GM21576 (cell line): ENCODE data around the gene DTYMK.
"Not testable (repeated sequence)": the region's sequence is repeated elsewhere in the genome, so short reads cannot be mapped to it uniquely, and the experiment has no call there.

ENCODE experiments used
- ATAC-seq: cut with Tn5 transposase; IDR thresholded peaks from one replicate; pipeline ENCODE4 v1.9.1; 2021; ENCODE audit warnings: mild to moderate bottlenecking, moderate library complexity; ENCODE audit not compliant: unreplicated experiment

DTYMK gene, protein sequence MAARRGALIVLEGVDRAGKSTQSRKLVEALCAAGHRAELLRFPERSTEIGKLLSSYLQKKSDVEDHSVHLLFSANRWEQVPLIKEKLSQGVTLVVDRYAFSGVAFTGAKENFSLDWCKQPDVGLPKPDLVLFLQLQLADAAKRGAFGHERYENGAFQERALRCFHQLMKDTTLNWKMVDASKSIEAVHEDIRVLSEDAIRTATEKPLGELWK

DNA sequence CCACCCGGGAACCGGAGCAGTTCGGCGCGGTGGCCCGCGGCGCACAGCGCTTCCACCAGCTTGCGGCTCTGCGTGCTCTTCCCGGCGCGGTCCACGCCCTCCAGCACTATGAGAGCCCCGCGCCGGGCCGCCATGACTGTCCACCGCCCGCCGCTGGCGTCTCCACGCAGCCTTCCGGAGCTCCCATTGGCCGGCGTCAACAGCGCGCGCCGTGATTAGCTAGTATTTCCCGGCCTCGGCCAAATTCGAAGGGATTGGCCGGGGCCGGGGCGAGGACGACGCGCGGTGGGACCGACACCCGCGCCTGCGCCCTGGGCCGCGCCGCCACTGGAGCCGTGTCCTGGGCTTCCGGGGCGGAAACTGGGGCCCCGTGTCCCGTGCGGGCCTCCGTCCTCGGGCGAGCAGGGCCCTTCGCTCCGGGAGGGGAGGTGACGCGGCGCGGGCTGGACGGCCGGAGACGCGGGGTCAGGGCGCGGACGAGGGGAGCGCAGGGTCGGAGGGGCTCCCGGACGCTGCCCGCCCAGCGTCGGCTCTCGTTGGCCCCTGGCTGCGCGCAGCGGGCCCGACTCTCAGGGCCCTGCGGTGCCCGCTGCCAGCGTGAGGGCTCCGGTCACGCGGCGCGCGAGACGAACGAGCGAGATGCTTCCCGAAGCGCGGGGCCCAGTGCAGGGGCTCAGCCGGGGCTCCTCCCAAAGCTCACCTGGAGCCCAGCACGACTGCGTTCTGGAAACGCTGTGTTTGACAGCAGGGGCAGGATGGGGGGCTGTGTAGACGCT lies at the start of gene DTYMK:
Gene DTYMK, minus strand, starts transcription at position 166 of the 776 bp plus-strand sequence. Its CDS starts 32 bp downstream, at position 134.
- peak; percentile 92 for ATAC-seq

DNA sequence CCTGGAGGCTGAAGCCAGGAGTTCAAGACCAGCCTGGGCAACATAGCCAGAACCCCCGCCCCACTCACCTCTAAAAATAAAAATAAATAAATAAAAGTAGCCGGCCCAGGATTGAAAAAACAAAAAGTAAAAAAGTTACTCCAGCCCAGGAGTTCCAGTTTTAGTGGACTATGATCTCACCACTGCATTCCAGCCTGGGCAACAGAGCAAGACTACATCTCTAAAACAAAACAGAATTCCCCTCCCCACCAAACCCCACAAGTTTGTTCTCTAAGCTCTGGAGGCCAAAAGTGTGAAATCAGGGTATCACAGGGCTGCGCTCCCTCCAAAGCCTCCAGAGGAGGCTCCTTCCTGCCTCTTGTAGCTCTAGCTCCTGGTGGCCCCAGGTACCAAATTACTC lies 49.5 kb upstream of the DTYMK start:
- ATAC-seq = no peak

DNA sequence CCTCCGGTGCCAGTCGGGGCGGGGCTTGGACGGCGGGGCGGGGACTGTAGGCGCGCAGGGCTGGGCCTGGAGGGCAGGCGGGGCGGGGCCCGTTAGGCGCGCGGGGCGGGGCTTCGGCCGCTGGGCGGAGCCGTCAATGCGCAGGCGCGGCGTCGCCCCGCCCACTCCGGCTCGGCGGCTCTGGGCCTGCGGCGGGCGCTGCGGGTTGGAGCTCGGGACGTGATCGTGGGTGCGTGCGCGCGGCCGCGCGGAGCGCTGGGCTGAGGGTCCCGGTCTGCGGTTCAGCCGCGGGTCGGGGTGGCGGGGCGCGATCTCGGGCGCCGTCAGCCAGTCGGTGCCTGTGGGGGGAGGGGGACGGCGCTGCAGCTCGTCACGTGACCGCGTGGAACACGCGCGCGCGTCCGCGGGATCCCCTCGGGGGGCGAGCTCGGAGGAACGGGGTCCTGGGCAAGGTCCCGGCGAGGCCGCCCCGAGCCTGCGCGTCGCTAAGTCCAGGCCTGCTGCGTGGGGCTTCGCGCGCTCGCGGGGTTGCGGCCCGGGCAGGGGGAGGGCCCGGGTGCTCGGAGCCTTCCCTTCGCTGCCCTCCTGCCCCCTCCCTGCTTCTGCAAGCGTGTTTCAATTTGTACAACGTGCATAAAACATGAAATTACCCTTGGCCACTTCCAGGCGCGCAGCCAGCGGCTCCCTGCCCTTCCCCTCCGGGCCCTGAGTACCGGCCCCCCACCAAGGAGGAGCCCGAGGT lies 48.0 kb upstream of the DTYMK start, which contains the start of gene D2HGDH:
Gene D2HGDH, plus strand, starts transcription at position 164 of the 742 bp plus-strand sequence. CDS start 595 bp downstream, outside the sequence.
- peak; percentile 76 for ATAC-seq

DNA sequence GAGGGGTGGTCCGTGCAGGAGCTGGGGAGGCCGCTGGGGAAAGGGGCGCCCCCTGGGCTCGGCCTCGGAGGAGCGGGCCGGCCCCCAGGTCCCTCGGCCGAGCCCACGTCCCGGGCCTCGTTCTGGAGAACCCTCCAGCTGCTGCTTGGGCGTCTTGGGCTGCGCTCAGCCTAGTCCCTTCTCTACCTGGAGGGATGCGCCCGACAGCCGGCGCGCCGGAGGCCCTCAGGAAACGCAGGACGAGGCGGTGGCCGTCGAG lies 47.5 kb upstream of the DTYMK start:
- peak; percentile 18 for ATAC-seq

DNA sequence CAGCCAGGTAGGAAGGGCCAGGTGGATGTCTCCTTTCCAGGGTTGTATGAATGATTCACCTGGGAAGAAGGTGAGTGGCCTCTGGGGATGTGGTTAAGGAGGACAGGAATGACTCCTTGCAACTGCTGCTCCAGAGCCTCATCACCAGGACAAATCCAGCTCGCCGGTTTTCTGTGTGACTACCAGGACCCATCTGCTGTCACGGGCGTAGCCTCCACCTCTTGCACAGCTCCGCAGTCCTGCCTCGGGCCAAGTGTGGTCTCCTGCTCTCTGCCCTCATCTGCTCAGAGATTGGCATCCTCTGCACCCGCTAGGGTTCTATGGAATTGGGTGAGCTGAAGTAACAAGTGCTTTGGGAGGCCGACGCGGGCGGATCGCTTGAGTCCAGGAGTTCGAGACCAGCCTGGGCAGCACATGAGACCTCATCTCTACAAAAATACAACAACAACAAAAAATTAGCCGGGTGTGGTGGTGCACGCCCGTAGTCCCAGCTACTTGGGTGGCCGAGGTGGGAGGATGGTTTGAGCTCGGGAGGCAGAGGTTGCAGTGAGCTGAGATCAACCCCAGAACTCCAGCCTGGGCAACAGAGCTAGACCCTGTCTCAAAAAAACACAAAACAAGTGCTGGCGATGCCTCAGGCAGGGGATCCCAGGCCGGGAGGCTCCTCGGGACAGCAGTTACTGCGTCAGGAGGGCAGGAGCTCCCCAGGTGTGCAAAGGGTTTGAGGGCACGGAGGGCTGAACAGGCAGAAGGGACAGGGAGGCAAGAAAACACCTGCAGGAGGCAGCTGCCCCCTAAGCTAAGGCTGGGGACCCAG lies 47.0 kb upstream of the DTYMK start:
- ATAC-seq = no peak

DNA sequence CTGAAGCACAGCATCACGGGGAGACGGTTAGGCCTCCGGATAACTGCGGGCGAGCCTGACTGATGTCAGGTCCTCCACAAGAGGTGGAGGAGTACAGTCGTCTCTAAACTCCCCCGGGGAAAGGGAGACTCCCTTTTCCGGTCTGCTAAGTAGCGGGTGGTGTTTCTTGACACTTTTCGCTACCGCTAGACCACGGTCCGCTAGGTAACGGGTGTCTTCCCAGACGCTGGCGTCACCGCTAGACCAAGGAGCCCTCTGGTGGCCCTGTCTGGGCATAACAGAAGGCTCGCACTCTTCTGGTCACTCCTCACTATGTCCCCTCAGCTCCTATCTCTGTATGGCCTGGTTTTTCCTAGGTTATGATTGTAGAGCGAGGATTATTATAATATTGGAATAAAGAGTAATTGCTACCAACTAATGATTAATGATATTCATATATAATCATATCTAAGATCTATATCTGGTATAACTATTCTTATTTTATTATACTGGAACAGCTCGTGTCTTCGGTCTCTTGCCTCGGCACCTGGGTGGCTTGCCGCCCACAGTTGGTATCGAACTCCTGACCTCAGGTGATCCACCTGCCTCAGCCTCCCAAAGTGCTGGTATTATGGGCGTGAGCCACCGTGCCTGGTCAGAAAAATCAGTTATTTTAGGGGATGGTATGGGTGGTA lies 46.0 kb upstream of the DTYMK start:
- ATAC-seq = not testable (repeated sequence)

DNA sequence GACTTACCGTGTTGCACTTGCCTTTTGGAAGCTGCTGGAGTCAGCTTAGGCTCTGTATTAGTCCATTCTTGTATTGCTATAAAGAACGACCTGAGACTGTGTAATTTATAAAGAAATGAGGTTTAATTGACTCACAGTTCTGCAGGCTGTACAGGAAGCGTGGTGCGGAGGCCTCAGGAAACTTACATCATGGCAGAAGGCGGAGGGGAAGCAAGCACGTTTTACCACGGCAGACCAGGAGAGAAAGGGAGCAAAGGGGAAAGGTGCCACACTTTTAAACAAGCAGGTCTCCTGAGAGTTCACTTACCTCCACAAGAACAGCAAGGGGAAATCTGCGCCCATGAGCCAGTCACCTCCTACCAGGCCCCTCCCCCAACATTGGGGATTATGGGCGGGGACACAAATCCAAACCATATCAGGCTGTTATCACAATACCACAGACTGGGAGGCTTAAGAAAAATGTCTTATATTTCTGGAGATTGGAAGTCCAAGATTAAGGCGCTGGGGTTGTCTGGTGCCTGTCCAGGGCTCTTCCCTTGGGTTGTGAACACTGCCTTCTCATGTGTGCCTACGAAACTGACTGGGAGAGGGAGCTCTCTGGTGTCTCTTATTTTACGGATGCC lies 44.2 kb upstream of the DTYMK start:
- no peak for ATAC-seq

DNA sequence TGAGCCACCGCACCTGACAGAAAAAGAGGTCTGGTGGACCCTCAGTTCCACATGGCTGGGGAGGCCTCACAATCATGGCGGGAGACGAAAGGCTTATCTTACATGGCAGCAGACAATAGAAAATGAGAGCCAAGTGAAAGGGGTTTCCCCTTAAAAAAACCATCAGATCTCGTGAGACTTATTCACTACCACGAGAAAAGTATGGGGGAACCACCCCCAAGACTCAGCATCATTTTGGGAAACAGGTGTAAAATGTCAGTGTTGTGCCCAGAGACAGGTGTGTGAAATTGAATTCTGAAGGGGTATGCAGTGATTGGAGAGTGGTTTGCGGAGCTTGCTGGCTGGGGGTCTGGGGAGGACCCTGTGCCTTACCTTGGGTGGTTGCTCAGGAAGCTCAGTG lies 43.3 kb upstream of the DTYMK start:
- ATAC-seq = no peak

DNA sequence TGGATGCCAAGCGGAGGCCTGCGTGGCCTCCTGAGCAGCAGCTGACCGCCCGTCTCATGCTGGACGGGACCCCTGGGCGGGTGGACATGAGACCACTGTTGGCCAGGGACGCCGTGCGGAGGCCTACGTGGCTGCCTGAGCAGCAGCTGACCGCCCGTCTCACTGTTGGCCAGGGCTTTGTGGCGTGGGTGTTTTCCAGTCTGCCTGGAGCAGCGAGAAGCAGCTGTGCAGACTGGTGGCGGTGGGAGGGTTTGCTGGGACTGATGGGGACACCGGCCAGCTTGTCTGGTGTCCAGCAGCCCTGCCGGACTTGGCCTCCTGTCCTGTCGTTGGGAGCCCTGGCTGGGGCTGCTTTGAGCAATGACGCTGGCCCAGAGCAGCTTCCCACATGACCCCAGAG lies 42.0 kb upstream of the DTYMK start:
- ATAC-seq = no peak

DNA sequence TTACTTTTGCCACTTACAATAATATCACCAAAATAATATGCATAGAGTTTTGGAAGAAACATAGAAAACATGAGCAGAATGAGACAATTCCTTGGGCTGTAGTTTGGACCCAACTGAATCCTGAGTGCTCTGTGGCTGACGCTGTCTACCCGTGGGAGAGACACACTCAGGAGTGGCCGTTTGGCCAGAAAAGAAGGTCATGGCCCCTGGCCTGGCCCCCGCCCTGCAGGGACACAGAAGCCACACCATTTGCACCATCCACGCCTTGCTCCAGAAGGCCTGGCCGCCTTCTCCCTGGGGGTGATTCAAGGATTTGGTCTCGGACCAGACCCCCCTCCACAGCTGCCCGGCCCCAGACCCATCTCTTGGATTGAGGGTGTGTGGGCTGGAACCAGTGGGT lies 41.4 kb upstream of the DTYMK start:
- ATAC-seq = no peak

DNA sequence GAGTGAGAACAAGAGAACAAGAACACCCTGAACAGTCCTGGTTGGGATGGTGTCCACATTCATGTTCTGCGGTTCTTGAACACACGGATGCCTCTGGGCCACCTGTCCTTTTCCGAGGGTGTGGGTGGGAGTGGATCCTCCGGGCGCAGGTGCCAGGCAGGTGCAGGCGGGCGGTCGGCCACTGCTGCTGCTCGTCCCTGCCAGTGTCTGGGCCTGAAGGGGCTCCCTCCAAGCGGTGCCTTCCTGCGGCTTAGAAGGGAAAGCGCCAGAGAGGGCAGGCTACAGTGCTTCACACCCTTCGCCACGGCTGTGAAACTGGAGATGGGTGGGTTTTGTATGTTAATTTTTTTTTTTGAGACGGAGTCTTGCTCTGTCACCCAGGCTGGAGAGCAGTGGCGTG lies 39.8 kb upstream of the DTYMK start:
- no peak for ATAC-seq

DNA sequence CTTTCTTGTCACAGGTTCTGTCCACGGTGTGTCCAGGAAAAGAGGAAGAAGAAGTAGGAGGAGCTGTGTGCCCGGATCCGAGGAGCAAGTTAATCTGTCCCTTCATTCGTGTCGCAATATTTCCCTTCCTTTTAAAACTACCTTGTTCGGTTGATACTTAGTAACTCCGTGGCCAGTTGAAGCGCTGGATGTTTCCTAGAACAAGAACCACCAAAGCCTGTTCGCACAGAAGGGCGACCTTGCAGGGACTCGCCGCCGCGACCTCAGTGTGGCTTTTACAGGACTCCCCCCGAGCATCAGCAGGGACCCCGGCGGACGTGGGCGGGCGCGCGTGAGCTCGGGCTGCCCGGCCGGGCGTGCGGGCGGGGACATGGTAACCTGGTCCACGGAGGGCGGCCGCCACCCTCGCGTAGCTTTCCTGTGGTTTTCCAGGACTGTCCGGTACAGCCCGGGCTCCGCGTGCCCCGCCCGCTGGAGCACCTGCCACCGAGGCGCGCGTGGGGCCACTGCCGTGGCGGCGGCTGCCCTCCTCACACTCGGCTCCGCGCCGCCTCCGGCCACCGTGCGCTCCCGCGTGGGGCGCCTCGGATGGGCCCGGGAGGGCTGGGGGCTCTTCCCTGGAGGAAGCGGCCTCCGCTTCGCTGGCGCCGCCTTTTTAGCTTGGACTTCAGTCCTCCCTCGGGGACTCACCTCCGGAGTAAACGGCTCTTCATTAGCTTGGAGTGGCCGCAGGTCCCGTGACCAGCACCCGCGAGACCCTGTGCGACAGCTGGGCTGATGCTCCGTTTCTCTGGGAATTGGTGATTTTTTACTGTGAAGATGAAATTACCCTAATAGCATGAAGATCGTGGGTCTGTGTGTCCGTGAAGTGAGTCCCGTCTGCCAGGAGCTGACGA lies 38.6 kb upstream of the DTYMK start:
- no peak for ATAC-seq

DNA sequence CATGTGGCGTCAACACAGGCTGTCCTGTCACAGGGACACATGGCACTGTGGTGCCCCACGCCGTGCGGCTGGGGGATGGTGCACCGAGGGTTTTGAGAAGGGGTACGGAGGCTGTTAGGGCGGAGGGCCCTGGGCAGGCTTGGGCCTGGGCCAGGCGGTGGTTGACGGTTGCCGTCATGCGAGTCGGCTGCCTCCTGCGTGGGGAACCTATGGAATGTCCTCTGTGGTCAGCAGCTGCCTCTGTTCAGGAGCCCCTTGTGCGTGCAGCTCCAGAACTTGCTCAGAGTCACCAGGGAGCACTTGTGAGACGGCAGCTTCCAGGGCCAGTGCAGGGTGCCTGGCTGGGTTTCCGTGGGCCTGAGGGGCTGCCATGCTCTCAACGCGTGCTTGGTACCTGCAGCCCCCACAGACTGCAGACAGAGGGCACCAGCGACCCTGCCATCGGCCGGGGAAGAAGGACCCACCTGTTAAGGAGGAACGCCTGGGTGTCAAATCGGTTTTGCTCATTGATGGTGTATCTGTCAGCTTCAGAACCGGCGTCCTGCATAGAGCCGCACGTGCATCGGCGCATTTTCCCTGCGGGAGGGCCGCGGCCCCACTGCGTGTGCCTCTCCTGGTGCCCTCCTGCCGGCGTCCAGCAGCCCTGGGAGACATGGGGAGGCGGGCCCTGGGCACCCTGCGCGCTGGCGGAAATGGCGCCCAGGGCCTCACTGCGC lies 37.8 kb upstream of the DTYMK start:
- no peak for ATAC-seq

DNA sequence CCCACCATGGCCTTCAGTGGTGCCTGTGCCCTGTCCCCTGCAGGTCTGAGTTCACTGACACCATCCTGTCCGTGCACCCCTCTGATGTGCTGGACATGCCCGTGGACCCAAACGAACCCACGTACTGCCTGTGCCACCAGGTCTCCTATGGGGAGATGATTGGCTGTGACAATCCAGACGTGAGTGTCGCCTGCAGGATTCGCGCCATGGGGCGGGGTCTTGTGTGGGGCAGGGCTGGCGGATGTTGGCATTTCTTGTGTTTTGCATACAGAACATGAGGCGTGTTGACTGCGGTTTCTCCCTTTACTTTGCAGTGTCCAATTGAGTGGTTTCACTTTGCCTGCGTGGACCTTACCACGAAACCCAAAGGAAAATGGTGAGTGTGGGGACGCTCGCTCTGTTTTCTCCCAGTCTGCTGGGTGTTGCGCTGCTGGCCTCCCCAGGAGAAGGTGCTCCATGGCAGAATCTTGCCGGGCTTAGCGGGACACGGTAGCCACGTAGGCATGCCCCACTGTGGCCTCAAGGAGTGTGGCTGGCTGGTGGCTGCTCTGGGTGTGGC lies 36.4 kb upstream of the DTYMK start:
- ATAC-seq = no peak

DNA sequence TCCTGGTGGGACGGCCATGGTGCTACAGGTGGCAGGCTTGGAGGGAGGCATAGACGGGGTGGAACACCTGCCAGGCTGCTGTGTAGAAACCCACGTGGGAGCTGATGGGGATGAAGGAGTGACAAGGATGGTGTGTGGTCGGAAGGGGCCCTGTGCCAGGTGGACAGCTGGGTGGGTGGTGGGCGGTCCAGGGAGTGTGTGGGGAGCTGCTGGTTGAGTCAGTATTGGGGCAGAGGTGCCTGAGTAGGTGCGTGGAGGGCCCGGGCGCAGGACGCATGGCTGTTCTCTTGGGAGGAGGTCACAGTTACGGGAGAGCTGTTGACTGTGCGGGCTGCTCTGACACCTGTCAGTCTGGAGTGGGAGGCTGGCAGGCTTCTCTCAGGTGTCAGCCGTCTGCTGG lies 35.2 kb upstream of the DTYMK start:
- no peak for ATAC-seq

DNA sequence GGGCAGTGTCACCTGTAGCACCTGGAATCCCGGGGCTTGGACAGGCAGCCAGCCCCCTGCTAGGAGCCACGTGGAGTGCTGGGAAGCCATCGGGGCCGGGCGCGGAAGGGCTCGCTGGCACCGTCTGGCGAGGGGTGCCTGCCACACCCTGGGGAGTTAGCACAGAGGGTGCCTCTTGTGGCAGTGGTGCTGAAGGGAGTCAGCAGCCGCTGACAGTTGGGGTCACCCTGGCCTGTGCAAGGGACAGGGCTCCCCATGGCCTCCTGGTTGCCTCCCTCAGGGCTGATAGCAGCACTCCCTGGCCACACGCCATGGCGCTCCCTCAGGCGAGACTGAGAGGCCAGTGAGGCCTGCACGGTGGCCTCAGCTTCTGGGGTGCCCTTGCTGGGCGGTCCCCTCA lies 33.9 kb upstream of the DTYMK start:
- ATAC-seq = no peak

DNA sequence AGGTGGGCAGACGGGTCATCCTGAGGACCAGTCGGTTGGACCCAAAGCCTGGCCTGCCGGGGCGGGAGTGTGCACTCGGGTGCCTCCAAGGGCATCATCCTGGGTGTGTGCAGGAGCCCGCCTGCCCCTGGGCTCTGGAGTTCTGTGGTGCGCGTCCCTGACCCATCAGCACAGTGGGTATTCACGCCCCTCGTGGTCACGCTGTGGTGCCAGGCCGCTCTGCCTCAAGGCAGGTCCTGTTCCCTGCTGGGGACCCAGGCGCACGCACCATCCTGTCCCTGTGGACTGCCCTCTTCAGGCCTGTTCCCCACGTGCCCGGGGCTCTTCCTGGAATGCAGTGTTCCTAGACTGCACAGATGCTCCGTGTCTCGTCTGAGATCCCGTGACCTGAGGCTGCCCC lies 33.5 kb upstream of the DTYMK start:
- no peak for ATAC-seq

DNA sequence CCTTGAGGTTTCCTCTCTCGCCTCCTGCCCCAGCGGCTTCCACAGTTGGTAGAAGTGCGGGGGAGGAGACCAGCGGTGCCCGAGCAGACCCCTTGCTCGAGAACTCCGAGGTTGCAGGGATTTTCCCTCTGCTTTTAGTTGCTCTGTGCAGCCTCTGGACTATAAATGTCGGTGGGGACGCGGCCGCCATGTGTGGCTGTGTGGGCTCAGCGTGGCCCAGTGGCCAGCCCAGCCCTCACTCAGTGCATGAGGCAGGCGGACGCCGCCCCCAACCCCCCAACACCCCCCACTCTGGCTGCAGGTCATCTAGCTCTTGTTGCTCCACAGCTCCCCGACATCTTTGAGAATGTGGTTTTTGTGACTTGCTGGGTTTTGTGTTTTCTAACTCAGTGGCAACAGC lies 32.5 kb upstream of the DTYMK start:
- no peak for ATAC-seq
